MM.1S (cell line): ENCODE measurements around the gene CEACAM16.

Source experiments
- DNase-seq: peaks from one replicate; pipeline ENCODE4 v3.0.0-alpha.2; 2015
- H2AFZ ChIP-seq: fragments of 300-600 bp; sonication (generic); 2 replicates; pipeline ENCODE4 v1.6.0; 2016; ENCODE audit warnings: antibody characterized with exemption, low read length
- H3F3A ChIP-seq: fragments of 300-600 bp; sonication (generic); 2 replicates; pipeline ENCODE4 v1.6.1; 2016; ENCODE audit warnings: mild to moderate bottlenecking, antibody characterized with exemption, low read length, moderate library complexity, mixed read lengths; ENCODE audit not compliant: insufficient read depth
- H3K27ac ChIP-seq: fragments of 300-600 bp; sonication (generic); 2 replicates; pipeline ENCODE4 v1.5.1; 2016; ENCODE audit warnings: mild to moderate bottlenecking, low read length
- H3K27me3 ChIP-seq: fragments of 300-600 bp; sonication (generic); replicated peaks from 2 replicates; pipeline ENCODE4 v1.6.0; 2016; ENCODE audit warnings: low read length; ENCODE audit not compliant: insufficient read depth
- H3K36me3 ChIP-seq: fragments of 300-600 bp; sonication (generic); replicated peaks from 2 replicates; pipeline ENCODE4 v1.6.1; 2016; ENCODE audit warnings: mild to moderate bottlenecking, low read length, mixed read lengths; ENCODE audit not compliant: insufficient read depth
- H3K4me1 ChIP-seq: fragments of 300-600 bp; sonication (generic); 2 replicates; pipeline ENCODE4 v1.6.1; 2016; ENCODE audit warnings: low read length, mixed read lengths
- H3K4me2 ChIP-seq: fragments of 300-600 bp; sonication (generic); 2 replicates; pipeline ENCODE4 v1.6.0; 2016; ENCODE audit warnings: low read depth, low read length
- H3K4me3 ChIP-seq: fragments of 300-600 bp; sonication (generic); 2 replicates; pipeline ENCODE4 v1.5.1; 2016; ENCODE audit warnings: low read length, mixed read lengths
- H3K79me2 ChIP-seq: fragments of 300-600 bp; sonication (generic); 2 replicates; pipeline ENCODE4 v1.6.1; 2016; ENCODE audit warnings: mixed run types, low read length, mixed read lengths
- H3K9ac ChIP-seq: fragments of 300-600 bp; sonication (generic); 2 replicates; pipeline ENCODE4 v1.6.1; 2016; ENCODE audit warnings: low read length, mixed read lengths
- H3K9me2 ChIP-seq: fragments of 300-600 bp; sonication (generic); replicated peaks from 2 replicates; pipeline ENCODE4 v1.6.1; 2016; ENCODE audit warnings: mild to moderate bottlenecking, low read length, mixed read lengths; ENCODE audit not compliant: insufficient read depth
- H3K9me3 ChIP-seq: fragments of 300-600 bp; sonication (generic); replicated peaks from 2 replicates; pipeline ENCODE4 v1.6.1; 2016; ENCODE audit warnings: mild to moderate bottlenecking, low read length, mixed read lengths; ENCODE audit not compliant: insufficient read depth
- H4K20me1 ChIP-seq: fragments of 300-600 bp; sonication (generic); 2 replicates; pipeline ENCODE4 v1.6.1; 2016; ENCODE audit warnings: mild to moderate bottlenecking, low read length, moderate library complexity, mixed read lengths; ENCODE audit not compliant: insufficient read depth
- CTCF ChIP-seq: fragments of 300-600 bp; sonication (generic); IDR thresholded peaks from 2 replicates; pipeline ENCODE4 v1.5.1; 2016; ENCODE audit warnings: antibody characterized with exemption, low read length, mixed read lengths
- EZH2 ChIP-seq: fragments of 300-600 bp; sonication (generic); optimal IDR thresholded peaks from 2 replicates; pipeline ENCODE3; 2017; ENCODE audit warnings: low read depth, mild to moderate bottlenecking, antibody characterized with exemption, low read length, mixed read lengths
- EZH2phosphoT487 ChIP-seq: fragments of 300-600 bp; sonication (generic); IDR thresholded peaks from 2 replicates; pipeline ENCODE4 v1.6.1; 2018; ENCODE audit warnings: antibody characterized with exemption, low read length

The CEACAM16 gene

GRCh38 chr19:44696939-44697669 is 1.8 kb upstream of the CEACAM16 start:
- H3F3A ChIP-seq = no peaks in the 10 kb centered on the region
- no peak overlapping the region for H3K27ac ChIP-seq
- no peaks in the 10 kb centered on the region for H3K9me2 ChIP-seq
- DNase-seq = no peak
- no peak overlapping the region for H2AFZ ChIP-seq
- no peaks in the 10 kb centered on the region for H3K9me3 ChIP-seq
- TF ChIP-seq EZH2phosphoT487 (no peak), EZH2 (no peak), CTCF (no peak)
- H3K9ac ChIP-seq = no peak overlapping the region
- 0 out of 2 replicates have a peak, but pooled peaks cover 7% of the 10 kb centered on the region for H3K79me2 ChIP-seq
- H3K4me2 ChIP-seq = no peak overlapping the region
- H3K36me3 ChIP-seq = no peaks in the 10 kb centered on the region
- H3K4me1 ChIP-seq = peaks cover 7% of the 10 kb centered on the region; the same call in 1 of the 2 replicates
- H3K27me3 ChIP-seq = no peaks in the 10 kb centered on the region
- H3K4me3 ChIP-seq = no peak overlapping the region
- no peaks in the 10 kb centered on the region for H4K20me1 ChIP-seq

GRCh38 chr19:44697670-44698034 is 1.3 kb upstream of the CEACAM16 start:
- peaks cover 3% of the 10 kb centered on the region; the same call in 1 of the 2 replicates for H3K4me1 ChIP-seq
- no peaks in the 10 kb centered on the region for H4K20me1 ChIP-seq
- H3K36me3 ChIP-seq = no peaks in the 10 kb centered on the region
- no peak overlapping the region for H3K4me3 ChIP-seq
- no peaks in the 10 kb centered on the region for H3K27me3 ChIP-seq
- no peak overlapping the region for H2AFZ ChIP-seq
- H3F3A ChIP-seq = no peaks in the 10 kb centered on the region
- H3K9me3 ChIP-seq = no peaks in the 10 kb centered on the region
- H3K79me2 ChIP-seq = 0 out of 2 replicates have a peak, but pooled peaks cover 7% of the 10 kb centered on the region
- H3K9me2 ChIP-seq = no peaks in the 10 kb centered on the region
- no peak for DNase-seq
- H3K4me2 ChIP-seq = no peak overlapping the region
- TF ChIP-seq EZH2 = no peak
- TF ChIP-seq CTCF = no peak
- TF ChIP-seq EZH2phosphoT487 = no peak
- H3K9ac ChIP-seq = no peak overlapping the region
- H3K27ac ChIP-seq = no peak overlapping the region

- 0 out of 2 replicates have a peak, but pooled peaks cover 7% of the 10 kb centered on the region for H3K79me2 ChIP-seq
- 0 out of 2 replicates have a peak, but pooled peaks cover 3% of the 10 kb centered on the region for H3K4me1 ChIP-seq
- H3K27ac ChIP-seq = no peak overlapping the region
- H3K27me3 ChIP-seq = no peaks in the 10 kb centered on the region
- H3K4me2 ChIP-seq = no peak overlapping the region
- no peaks in the 10 kb centered on the region for H3F3A ChIP-seq
- TF ChIP-seq EZH2phosphoT487 (no peak), CTCF (no peak), EZH2 (no peak)
- no peaks in the 10 kb centered on the region for H3K9me3 ChIP-seq
- no peaks in the 10 kb centered on the region for H3K36me3 ChIP-seq
- DNase-seq = no peak
- H4K20me1 ChIP-seq = no peaks in the 10 kb centered on the region
- H2AFZ ChIP-seq = no peak overlapping the region
- H3K9me2 ChIP-seq = no peaks in the 10 kb centered on the region
- no peak overlapping the region for H3K4me3 ChIP-seq
- no peak overlapping the region for H3K9ac ChIP-seq
Measured at GRCh38 chr19:44700547-44700946, 1.6 kb downstream of the CEACAM16 start.
